OCI-LY7 (cell line): ENCODE data around the gene RAB2B. TPM values are rescaled to one million over a fixed set of nuclear protein-coding genes. Genes with fewer than 3 reads are reported as not detected.

ENCODE experiments used
- BruUV-seq: library from RNA; stranded (reverse); fragments of 400-500 nt; replicated peaks from 2 replicates; lab custom pipeline; 2021; lab: Mats Ljungman, UMichigan
- CTCF ChIA-PET: fragments of 300-600 bp; sonication (Branson Sonifier 250); formaldehyde crosslinking; loops from one replicate; lab custom pipeline; 2022; ENCODE audit warnings: antibody characterized with exemption; ENCODE audit not compliant: unreplicated experiment; lab: Charles Lee
- POLR2A ChIA-PET: fragments of 300-600 bp; sonication (Branson Sonifier 250); formaldehyde crosslinking; loops from one replicate; lab custom pipeline; 2022; ENCODE audit warnings: antibody characterized with exemption; lab: Charles Lee
- DNase-seq: peaks from one replicate; pipeline ENCODE4 v3.0.0-alpha.2; 2015; ENCODE audit warnings: low spot score
- H2AFZ ChIP-seq: fragments of 200-600 bp; sonication (generic), shearing (Covaris generic); 2 replicates; pipeline ENCODE4 v1.6.1; 2014; ENCODE audit warnings: mild to moderate bottlenecking, antibody characterized with exemption, low read length, moderate library complexity
- H3K27ac ChIP-seq: fragments of 200-600 bp; sonication (generic); 2 replicates; pipeline ENCODE4 v1.5.1; 2014; ENCODE audit warnings: mixed run types, low read depth, mild to moderate bottlenecking, moderate library complexity, low read length, inconsistent platforms; ENCODE audit not compliant: poor library complexity, severe bottlenecking
- H3K36me3 ChIP-seq: fragments of 200-600 bp; sonication (generic); 2 replicates; pipeline ENCODE4 v1.6.1; 2014; ENCODE audit warnings: mild to moderate bottlenecking, antibody characterized with exemption, low read length, moderate library complexity, mixed read lengths; ENCODE audit not compliant: insufficient read depth
- H3K4me1 ChIP-seq: fragments of 200-600 bp; sonication (generic); 2 replicates; pipeline ENCODE4 v1.5.1; 2014; ENCODE audit warnings: mild to moderate bottlenecking, low read length; ENCODE audit not compliant: insufficient read depth, poor library complexity, severe bottlenecking
- H3K4me2 ChIP-seq: fragments of 200-600 bp; sonication (generic); 2 replicates; pipeline ENCODE4 v1.6.1; 2014; ENCODE audit warnings: mild to moderate bottlenecking, low read length
- H3K4me3 ChIP-seq: fragments of 200-600 bp; sonication (generic); 2 replicates; pipeline ENCODE4 v1.5.1; 2014; ENCODE audit warnings: mild to moderate bottlenecking, low read depth, low read length; ENCODE audit not compliant: poor library complexity, severe bottlenecking
- H3K79me2 ChIP-seq: fragments of 200-600 bp; sonication (generic); 2 replicates; pipeline ENCODE4 v1.6.1; 2016; ENCODE audit warnings: low read depth, mild to moderate bottlenecking, low read length, moderate library complexity, mixed read lengths; ENCODE audit not compliant: insufficient read depth
- H3K9me2 ChIP-seq: fragments of 200-600 bp; sonication (generic); 2 replicates; pipeline ENCODE4 v1.6.1; 2016; ENCODE audit warnings: mild to moderate bottlenecking, low read length, mixed read lengths; ENCODE audit not compliant: insufficient read depth
- H3K9me3 ChIP-seq: fragments of 200-600 bp; sonication (generic); 2 replicates; pipeline ENCODE4 v1.6.1; 2014; ENCODE audit warnings: mild to moderate bottlenecking, mixed run types, low read length, mixed read lengths
- H4K20me1 ChIP-seq: fragments of 200-600 bp; sonication (generic); 2 replicates; pipeline ENCODE4 v1.6.1; 2014; ENCODE audit warnings: mild to moderate bottlenecking, antibody characterized with exemption, low read length, moderate library complexity, mixed read lengths; ENCODE audit not compliant: insufficient read depth
- CTCF ChIP-seq: fragments of 200-600 bp; sonication (generic); conservative IDR thresholded peaks from 2 replicates; pipeline ENCODE4 v1.5.1; 2014; ENCODE audit warnings: mild to moderate bottlenecking, antibody characterized with exemption, low read length, moderate library complexity, mixed read lengths
- EZH2phosphoT487 ChIP-seq: fragments of 200-600 bp; sonication (generic); IDR thresholded peaks from 2 replicates; pipeline ENCODE4 v1.6.1; 2018; ENCODE audit warnings: low read depth, borderline replicate concordance, mild to moderate bottlenecking, mixed run types, antibody characterized with exemption, low read length, moderate library complexity, mixed read lengths
- intact Hi-C: fragments of 100-400 bp; cut with micrococcal nuclease; formaldehyde crosslinking; loops from one replicate; pipeline ENCODE4 v1.10.0; 2022; ENCODE audit not compliant: unreplicated experiment
- total RNA-seq, 2 experiments: library from RNA; depleted of rRNA in 1 of 2; stranded (reverse); fragments of >200 nt in 1 of 2; shearing (Covaris generic) in 1 of 2; gene quantifications; 2 replicates each; pipeline ENCODE4 v1.2.3, GENCODE V29; 2014 to 2022

RAB2B gene
- total RNA-seq, 2 experiments from 2014 or later, result 14.5 to 18.7 TPM

GRCh38 chr14:21501568-21501967, 24.8 kb upstream of the RAB2B start:
- intact Hi-C loops, result no loop called here
- ChIA-PET CTCF (no interaction called here), POLR2A (interaction anchor here (0.6 to 2.3 kb wide), 5 partner anchors 10 to 512 kb away, joined by 3 to 16 read pairs (median 4); partner anchors contain the start of gene METTL3)
- H4K20me1 ChIP-seq, result no peaks in the 10 kb centered on the region; the same call in 1 of the 2 replicates
- peaks cover 88% of the 10 kb centered on the region for H3K36me3 ChIP-seq
- no TSS peak for BruUV-seq
- H3K4me3 ChIP-seq, result no peak overlapping the region
- H3K9me2 ChIP-seq, result no peaks in the 10 kb centered on the region
- peaks cover 10% of the 10 kb centered on the region for H3K4me1 ChIP-seq
- TF ChIP-seq CTCF (no peak), EZH2phosphoT487 (no peak)
- H3K9me3 ChIP-seq, result no peaks in the 10 kb centered on the region
- no peak overlapping the region for H2AFZ ChIP-seq
- no peak overlapping the region for H3K27ac ChIP-seq
- H3K79me2 ChIP-seq, result peaks cover 22% of the 10 kb centered on the region; the same call in 1 of the 2 replicates
- no peak overlapping the region for H3K4me2 ChIP-seq
- DNase-seq, result no peak

- intact Hi-C loops, result loop anchor here (1.0 to 2.0 kb wide), 2 partner anchors 42 to 58 kb away; partner anchors contain the start of gene CHD8
- ChIA-PET POLR2A (interaction anchor here (0.5 to 2.0 kb wide), 9 partner anchors 9 to 1678 kb away, joined by 3 to 8 read pairs (median 3); partner anchors contain the start of gene SALL2), CTCF (interaction anchor here (0.6 to 1.3 kb wide), 5 partner anchors 12 to 225 kb away, joined by 4 to 8 read pairs (median 4); partner anchors contain the start of genes CHD8 and METTL3)
- H3K27ac ChIP-seq, result no peak overlapping the region
- no peaks in the 10 kb centered on the region for H3K4me1 ChIP-seq
- peak; percentile 80 for DNase-seq
- no peak overlapping the region for H2AFZ ChIP-seq
- no peaks in the 10 kb centered on the region for H3K9me2 ChIP-seq
- H4K20me1 ChIP-seq, result no peaks in the 10 kb centered on the region; the same call in 1 of the 2 replicates
- H3K36me3 ChIP-seq, result peaks cover 95% of the 10 kb centered on the region
- TF ChIP-seq EZH2phosphoT487 (no peak), CTCF (peak; percentile 89)
- H3K9me3 ChIP-seq, result no peaks in the 10 kb centered on the region
- BruUV-seq, result TSS peak; percentile 13
- H3K4me3 ChIP-seq, result no peak overlapping the region
- no peak overlapping the region for H3K4me2 ChIP-seq
- peaks cover under 1% of the 10 kb centered on the region; the same call in 1 of the 2 replicates for H3K79me2 ChIP-seq
These were observed 22.1 kb upstream of the RAB2B start for GRCh38 chr14:21498540-21499526.
